Effector CD4-positive, alpha-beta T cell (primary cell): ENCODE results near the gene GINM1.

Experiments
- DNase-seq: peaks from one replicate; pipeline ENCODE4 v3.0.0-alpha.2; 2020
- total RNA-seq: gene quantifications from one replicate; lab custom pipeline; 2026; lab: John Stamatoyannopoulos, UW

GINM1 gene, protein sequence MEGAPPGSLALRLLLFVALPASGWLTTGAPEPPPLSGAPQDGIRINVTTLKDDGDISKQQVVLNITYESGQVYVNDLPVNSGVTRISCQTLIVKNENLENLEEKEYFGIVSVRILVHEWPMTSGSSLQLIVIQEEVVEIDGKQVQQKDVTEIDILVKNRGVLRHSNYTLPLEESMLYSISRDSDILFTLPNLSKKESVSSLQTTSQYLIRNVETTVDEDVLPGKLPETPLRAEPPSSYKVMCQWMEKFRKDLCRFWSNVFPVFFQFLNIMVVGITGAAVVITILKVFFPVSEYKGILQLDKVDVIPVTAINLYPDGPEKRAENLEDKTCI
- 28.7 reads per million, percentile 55 among the genes with 10 or more reads in this experiment for total RNA-seq

DNA sequence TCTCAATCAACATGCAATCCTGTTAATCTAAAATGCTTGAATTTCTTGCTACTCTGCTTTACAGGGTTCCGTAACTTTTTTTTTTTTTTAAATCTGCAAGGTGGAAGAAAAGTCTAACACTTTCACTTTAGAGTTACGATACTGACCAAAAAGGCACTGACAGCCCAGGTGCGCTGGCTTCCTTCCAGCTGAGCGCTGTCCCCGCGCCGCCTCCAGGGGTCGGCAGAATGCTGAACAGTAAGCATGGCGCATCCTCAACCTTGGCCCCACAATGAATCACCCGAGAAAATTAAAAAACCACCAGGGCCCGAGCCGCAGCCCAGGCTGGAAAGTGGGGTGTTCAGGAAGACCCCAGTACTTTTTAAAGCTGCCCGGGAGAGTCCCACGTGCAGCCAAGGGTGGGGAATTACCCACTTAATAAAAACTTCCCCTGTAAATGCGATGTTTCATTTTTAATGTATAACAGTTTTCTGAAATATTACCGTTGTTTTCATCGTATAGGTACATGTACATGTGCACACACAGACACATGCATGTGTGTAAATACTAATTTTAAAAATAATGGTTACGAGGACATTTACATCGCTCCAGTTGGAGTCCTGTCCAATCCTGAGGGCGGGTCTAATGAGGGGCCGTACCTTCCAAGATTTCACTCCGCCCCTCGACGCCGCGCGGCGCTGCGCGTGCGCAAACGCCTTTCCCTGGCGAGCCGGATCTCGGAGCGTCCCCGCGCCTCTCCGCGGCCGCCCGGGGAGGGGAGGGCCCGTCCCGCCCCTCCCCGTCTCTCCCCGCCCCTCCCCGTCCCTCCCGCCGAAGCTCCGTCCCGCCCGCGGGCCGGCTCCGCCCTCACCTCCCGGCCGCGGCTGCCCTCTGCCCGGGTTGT lies at the start of gene GINM1:
Gene GINM1, plus strand, starts transcription at position 849 of the 883 bp plus-strand sequence. CDS start 40 bp downstream, outside the sequence.
- DNase-seq, result peak; percentile 90

DNA sequence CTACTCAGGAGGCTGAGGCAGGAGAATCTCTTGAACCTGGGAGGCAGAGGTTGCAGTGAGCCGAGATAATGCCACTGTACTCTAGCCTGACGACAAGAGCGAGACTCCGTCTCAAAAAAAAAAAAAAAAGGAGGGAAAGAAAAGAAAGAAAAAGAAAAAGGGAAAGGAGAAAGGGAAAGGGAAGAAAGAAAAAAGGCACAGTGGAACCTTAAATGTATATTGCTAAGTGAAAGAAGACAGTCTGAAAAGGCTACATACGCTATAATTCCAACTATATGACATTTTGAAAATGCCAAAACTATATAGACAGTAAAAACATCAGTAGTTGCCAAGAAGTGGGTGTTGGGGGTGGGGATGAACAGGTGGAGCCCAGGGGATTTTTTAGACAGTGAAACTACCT lies 36.5 kb upstream of the GINM1 start:
- DNase-seq, result no peak

DNA sequence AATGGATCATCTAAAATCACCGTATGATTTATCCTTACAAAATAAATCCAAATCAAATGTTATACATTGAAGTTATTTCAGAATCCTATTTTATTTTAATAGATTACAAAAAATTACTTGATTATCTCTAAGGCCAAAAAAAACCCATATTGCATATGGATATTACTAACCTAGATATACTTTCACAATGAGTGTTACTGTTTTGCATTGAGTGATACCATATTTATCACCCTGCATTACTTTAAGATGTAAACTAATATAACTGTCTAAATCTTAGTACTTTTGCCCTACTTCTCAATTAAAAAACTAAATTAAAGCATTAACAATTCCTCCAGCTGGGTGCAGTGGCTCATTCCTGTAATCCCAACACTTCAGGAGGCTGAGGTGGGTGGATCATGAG lies 31.4 kb upstream of the GINM1 start:
- no peak for DNase-seq

DNA sequence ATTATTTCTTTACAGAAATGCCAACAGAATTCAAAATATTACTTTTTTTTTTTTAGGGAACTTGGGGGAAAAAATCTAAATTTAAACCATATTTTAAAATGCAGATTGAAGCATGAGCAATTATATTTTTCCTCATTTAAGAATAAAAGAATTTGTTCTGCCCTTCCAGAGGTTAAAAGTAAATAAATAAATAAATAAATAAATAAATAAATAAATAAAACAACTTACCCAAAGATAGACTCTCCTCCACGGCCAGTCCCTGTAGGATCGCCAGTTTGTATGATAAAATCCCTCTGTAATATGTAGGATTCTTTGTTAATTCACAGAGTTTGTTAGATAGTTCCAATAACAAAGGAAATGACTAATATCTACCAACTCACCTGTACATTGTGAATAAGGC lies 25.0 kb upstream of the GINM1 start:
- no peak for DNase-seq

DNA sequence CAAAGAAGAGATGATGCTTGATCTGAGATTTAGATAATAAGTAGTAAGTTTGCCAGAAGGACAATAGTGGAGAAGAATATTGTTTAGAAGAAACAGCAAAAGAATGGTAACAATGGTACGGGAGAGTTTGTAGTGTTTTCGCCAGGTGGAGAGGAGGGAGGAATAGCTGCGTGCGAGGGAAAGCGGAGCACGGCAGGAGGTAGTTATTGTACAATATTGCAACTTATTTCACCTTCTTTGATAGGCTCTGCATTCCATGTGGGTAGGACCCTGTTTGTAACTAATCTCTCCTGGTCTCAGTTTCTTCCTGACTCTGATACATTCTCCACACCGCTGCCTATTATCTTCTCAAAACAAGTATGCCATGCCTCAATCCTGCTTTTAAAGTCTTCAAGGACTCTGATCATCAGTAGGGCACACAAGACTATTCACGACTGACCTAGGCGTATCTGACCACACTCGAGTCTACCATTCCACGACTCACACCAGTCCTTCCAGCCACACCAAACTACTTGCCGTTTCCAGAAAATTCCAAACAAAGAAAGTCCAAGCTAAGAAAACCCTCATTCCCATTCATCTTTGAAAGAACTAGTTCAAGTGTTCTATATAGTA lies 21.4 kb upstream of the GINM1 start:
- DNase-seq, result no peak

DNA sequence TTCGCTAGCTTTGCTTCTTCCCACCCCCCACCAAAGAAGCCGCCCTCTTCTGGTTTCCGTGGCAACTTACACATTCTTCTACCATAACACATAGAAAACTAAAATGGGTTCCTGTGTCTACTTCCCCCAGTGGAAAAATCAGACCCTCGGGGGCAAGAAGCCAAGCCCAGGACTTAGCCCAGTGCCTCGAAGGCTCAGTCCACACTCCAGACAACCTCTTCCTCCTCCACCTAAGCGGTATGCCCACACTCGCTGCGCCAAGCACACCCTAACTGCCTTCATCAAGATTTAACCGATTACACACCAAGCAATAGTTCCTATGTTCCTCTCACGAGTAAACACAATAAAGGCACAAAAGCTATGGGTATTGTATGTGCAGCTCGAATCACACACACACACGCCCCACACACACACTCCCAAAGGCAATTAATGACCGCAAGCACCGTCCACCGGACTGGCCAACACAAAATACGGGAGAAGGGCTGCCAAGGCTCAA lies 20.9 kb upstream of the GINM1 start:
- peak; percentile 64 for DNase-seq

DNA sequence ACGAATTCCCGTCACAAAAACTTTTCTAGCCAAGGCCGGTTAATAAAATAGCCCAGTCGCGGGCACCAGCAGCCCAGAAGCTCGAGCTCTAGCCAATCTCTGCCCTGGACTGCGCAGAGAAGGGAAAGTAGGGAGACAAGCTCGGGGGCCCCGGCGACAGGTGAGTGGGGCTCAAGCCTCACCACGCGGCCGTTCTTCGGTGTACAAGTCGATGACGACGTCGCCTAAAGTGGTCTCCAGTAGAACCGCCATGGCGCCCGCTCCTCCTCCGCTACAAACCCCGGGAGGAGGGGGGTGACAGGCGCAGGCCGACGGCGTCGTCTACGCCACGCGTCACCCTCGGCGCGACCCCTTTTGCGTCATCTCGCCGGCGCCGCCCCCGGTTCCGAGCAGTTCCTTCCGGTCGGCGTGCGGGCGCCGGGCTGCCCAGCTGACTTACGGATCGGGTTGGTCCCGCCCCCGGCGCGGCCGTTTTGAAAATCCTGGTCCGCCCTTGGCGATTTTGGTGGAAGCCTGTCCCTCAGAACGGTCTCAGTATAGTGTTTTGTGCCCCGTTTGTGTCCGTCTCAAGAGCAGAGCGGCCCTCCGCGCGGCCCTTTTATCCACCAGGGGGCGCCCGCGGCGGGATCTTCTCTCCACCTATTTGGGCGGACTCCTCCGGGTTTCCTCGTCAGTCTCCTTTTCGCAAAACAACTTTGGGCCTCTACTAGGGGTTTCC lies 20.3 kb upstream of the GINM1 start, which contains the start of gene PPIL4:
Gene PPIL4, minus strand, starts transcription at position 290 of the 718 bp plus-strand sequence. Its CDS starts 38 bp downstream, at position 252.
- peak; percentile 95 for DNase-seq

DNA sequence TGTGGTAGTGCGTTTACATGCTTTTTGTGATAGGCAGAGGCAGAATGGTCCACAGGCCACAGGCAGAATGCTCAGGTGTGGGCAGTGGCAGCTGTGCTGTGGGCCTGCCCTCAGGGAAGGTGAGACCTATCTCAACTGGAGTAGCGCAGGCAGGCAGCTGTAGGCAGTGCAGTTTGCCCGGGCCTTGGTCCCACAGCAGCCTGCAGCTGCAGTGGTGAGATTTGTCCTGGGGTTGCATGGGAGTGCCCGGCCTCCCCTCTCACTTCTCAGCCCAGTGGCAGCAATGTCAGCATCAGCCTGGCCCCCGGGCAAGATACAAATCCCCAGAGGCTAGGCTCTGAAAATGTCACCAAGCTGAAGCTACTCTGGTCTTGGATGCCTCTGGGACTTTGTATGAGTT lies 14.3 kb upstream of the GINM1 start:
- no peak for DNase-seq

DNA sequence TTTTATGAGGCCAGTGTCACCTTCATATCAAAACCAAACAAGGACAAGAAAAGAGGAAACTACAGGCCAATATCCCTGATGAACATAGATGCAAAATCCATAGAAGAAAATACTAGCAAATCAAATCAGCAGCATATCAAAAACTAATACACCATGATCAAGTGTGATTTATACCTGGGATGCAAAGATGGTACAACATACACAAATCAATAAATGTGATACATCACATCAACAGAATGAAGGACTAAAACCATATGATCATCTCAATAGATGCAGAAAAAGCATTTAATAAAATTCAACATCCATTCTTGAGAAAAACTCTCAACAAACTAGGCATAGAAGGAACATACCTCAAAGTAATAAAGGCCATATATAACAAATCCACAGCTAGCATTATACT lies 8.1 kb upstream of the GINM1 start:
- no peak for DNase-seq

DNA sequence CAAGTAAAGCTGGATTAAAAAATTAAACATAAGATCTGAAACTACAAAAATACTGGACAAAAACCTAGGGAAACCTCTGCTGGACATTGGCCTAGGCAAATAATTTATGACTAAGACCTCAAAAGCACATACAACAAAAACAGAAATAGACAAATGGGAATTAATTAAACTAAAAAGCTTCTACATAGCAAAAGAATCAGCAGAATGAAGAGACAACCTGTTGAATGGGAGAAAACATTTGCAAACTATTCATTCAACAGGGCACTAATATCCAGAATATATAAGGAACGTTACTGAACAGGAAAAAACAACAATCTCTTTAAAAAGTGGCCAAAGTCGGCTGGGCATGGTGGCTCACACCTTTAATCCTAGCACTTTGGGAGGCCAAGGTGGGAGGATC lies 6.8 kb upstream of the GINM1 start:
- no peak for DNase-seq

DNA sequence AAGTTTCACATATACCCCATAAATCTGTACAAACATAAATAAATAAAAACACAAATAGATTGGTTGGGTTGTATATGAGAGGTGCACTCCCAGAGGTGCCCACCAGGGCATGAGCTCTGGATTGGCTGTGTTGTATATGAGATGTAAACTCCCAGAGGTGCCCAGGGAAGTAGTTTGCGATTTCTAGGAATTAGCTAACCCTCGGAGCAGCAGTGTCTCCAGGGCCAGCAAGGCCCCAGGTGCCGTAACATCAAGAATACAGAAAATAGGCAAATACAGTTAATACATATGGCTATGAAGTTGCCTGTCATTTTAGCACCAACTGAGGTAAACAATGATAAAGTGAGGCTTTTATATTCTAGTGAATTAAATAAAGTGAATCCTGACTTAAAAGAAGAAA lies 5.4 kb upstream of the GINM1 start:
- no peak for DNase-seq

DNA sequence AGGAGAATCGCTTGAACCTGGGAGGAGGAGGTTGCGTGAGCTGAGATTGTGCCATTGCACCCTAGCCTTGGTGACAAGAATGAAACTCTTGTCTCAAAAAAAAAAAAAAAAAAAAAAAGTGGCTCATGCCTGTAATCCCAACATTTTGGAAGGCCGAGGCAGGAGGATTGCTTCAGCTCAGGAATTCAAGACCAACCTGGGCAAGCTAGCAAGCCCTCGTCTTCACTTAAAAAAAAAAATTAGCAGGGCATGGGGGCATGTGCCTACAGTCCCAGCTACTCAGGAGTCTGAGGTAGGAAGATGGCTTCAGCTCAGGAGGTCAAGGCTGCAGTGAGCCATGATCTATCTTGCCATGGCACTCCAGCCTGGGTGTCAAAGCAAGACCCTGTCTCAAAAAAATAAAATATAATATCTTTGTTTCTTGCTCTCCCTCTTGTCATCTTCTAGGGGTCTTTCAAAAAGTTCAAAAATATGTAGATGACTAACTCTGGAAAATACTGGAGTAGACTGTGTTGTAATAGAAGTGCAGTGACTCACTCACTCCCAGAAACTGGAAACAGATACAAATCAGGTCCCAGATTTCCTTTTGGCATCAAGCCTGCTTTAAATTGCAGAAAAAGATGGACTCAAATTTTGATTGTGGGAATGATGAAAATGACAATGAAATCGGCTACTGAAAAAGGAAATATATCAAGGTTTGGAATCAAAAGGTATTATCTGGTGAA lies 2.8 kb upstream of the GINM1 start:
- no peak for DNase-seq

DNA sequence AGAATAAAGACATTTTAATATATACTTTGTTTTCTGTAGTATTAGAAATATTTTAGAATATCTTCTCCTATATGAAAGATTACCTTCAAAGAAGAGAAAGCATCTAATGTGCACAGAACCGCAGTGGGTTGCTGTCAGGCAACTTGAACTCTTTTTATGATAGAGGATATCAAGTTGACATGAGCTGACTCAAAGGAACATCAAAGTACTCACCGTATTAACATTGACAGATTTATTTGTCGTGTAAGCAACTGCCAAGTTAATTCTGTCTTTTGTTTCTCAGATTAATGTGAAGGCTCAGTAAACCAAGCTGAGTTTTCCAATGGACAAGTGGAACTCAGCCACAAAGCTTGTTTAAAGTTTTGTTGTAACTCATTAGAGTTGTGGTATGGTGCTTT lies 2.2 kb upstream of the GINM1 start:
- no peak for DNase-seq

DNA sequence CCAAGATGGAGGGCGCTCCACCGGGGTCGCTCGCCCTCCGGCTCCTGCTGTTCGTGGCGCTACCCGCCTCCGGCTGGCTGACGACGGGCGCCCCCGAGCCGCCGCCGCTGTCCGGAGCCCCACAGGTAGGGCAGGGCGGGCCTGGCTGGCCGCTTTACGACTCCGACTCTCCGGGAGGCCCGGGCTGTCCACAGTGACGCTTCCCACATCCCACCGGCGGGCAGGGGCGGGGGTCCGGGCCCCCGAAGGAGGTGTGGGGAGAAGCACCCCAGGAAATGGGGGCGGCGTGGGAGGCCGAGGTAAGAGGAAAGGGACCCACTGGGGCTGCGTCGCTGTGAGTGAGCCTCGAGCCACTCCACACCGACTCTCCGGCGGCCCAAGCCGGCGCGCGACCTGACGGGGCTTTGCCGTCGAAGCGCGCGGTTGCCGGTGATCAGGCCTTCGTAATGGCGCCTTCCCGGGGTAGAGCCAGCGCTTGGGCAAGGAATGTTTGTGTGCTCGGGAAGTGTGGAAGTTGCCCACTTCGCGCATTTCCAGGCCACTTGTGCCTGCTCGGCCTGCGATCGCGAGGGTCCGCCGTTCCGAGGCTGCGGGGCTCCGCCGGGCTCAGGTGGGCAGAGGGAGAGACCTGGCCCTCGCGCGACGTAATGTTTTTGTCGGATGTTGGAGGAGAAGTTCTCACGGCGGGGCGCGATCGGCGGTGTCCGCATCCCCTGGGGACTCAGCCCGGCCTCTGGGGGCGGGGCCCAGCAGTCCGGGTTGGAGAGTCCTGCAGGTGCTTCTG lies 427 bp downstream of the GINM1 start:
- DNase-seq, result peak; percentile 30

DNA sequence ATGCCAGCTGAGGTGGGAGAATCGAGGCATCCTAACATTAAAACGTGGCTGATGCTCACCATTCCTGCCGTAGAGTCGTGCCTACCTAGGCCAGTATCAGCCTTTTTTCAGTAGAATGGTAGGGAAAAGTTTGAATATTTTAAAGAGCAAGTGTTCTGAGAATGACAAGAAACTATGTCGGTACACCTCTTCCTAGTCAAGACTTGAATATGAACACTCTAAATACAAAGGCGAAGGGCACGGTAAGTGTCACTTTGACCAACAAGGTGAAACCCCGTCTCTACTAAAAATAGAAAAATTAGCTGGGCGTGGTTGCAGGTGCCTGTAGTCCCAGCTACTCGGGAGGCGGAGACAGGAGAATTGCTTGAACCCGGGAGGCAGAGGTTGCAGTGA lies 1.0 kb downstream of the GINM1 start:
- DNase-seq, result no peak

DNA sequence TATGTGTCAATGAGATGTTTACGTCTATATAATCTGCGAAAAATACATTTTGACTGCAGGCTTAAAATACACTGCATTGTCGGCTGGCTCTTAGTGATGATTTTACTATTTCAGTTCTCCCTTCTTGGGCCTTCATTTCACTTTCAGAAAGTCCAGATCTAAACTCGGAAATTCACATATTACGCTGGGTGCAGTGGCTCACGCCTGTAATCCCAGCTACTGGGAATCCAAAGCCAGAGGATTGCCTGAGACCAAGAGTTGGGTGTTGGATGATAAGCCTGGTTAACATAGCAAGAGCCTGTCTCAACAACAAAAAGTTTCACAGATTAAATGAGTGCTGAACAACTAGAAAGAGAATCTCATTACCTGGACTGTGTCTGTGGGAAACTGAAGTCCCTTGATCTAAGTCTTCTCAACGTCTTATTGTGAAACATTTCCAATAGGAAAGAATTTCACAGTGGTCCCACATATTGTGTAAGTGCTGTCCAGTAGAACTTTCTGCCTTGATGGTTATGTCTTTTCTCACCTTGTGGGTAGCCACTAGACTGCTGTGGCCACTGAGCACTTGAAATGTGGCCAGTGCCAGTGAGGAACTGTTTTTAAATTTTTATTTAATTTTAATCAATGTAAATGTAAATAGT lies 1.9 kb downstream of the GINM1 start:
- DNase-seq, result no peak

DNA sequence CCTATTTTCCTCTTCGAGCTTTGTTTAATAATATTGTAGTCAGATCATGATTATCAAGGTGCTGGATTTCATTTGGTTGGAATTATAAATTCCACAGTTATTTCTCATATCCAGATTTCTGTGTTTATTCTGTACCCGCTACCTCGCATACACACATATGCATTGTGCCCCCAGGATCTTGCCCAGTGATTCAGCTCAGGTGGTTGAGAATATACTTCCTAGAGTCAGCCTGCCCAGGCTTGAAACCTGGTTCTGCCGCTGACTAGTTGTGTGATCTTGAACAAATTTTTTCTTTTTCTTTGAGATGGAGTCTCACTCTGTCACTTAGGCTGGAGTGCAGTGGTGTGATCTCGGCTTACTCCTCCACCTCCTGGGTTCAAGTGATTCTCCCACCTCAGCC lies 14.7 kb downstream of the GINM1 start:
- DNase-seq, result no peak

DNA sequence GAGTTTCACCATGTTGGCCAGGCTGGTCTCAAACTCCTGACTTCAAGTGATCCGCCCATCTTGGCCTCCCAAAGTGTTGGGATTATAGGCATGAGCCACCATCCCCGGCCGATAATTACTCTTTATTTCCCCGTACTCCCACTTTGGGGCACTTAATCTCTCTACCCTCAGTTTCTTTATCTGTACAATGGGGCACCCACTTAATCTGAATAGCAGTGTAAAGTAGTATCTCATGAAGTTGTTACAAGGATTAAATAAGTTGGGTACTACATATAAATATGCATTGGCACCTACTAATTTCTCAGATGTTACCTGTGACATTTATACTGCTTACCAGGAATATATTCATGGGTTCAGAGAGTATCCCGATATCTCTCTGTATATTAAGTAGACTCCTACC lies 15.2 kb downstream of the GINM1 start:
- DNase-seq, result no peak

DNA sequence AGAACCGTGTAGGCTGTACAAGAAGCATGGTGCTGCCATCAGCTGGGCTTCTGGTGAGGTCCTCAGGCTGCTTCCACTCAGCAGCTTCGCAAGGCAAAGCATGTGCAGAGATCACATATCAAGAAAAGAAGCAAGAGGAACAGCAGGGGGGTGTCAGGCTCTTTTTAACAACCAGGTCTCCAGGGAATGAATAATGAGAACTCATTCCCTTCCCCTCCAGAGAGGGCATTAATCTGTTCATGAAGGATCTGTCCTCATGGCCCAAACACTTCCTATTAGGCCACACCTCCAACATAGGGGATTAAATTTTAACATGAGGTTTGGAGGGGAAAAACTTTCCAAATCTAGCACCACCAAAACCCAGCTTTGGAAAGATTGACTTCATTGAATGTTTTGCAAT lies 20.0 kb downstream of the GINM1 start:
- DNase-seq, result no peak

DNA sequence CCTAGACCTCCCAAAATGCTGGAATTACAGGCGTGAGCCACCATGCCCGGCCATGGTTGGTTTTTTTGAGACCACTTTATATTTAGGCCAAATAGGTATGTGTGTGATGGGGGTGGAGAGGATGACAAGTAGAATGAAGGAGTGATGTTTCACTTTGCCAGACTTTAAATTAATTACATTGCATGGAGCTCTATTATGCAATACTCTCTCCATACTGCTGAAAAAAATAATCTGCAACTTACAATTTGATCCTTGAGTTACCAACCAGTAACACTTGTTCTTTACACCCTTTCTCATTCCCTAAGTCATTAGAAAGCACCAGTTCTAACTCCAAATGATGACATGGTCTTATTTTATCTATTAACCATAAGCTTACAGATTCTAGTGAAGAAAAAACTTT lies 26.8 kb downstream of the GINM1 start:
- DNase-seq, result no peak

DNA sequence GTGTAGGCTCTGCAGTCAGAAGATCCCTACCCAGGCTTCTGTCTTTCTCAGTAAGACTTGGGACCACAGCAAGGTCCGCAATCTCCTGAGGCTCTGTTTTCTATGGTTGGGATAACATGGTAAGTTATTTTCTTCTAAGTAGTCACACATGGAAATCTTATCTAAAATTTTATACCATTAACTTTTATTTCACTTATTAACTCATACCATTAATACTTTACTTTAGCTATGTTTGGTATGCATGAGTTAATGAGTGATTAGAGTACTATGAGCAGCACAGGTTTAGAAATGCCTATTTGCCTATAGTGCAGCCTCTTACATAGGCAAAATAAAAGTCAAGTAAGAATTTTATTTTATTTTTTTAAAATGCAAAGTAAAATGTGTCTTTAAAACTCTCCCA lies 27.2 kb downstream of the GINM1 start:
- DNase-seq, result no peak
